ENCODE measurements around the gene PYY.
A peak's percentile ranks its signal among the peaks of the same experiment; 100 is the strongest.

The PYY gene

DNA sequence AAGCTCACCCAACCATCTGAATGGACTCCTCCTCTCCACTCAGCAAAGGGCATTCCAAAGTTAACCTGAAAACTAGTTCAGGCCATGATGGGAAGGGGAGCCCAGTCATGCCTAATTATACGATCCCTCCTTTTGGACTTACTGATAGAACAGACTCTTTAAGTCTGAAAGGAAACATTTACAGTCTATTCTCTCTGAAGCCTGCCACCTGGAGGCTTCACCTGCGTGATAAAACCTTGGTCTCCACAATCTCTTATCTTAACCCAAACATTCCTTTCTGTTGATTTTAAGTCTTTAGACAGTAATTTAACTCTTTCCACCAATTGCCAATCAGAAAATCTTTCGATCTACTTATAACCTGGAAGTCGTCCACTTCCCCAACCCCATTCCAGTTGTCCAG is 37.4 kb downstream of the PYY start:
- no peak for DNase-seq (ENCODE audit: low read depth)

DNA sequence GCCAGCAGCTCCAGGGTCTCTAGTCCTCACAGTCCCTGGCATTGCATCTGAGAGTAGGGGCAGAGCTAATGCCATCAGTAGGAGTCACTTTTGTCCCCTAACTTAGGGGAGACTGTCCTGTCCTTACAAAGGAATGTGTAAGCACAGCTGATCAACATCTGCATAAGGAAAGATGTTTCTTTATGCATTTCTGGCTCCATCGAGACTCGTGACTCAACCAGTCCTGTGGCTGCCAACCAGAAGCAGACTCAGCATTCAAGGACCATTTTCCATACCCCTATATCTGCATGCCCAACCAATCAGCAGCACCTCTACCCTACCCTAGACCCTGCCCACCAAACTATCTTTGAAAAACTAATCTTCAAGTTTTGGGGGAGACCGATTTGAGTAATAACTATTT is 38.2 kb downstream of the PYY start:
- no peak for DNase-seq (ENCODE audit: low read depth)

DNA sequence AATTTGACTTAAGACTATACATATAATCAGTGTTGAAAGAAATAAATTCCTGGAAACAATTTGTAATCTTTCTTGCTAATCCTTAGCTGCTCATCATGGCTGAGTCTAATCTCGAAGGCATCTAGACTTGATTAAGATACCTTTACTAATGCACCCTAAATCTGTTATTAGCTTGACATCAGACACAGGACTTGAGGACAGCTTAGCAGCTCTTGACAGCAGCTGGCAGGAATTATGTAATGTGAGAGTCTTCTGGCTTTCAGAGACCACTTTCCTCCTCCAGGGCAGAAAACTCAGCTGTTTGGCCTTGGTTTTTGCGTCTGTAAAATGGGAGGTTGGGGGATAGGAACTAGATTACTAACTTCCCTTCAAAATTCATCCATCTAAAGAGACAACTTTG is 39.3 kb downstream of the PYY start:
- DNase-seq (ENCODE audit: low read depth), result no peak

DNA sequence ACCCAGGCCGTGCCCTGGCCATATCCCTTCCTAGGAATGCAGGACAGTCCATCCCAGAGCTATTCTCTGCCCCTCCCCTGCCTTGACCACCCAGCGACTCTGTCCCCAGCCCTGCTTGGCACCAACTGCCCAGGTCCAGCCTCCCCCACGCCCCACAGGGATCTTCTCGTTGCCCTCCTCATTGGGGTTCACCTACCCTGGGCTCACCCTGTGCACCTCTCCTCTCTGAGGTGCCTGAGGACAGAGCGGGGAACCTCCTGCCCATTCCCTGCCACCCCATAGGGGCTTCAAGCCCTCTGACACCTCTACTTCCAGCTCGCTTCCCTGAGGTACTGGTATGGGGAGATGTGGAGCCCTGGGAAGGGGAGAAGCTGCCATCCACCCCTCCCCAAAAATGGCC is 40.2 kb downstream of the PYY start:
- DNase-seq (ENCODE audit: low read depth), result no peak

DNA sequence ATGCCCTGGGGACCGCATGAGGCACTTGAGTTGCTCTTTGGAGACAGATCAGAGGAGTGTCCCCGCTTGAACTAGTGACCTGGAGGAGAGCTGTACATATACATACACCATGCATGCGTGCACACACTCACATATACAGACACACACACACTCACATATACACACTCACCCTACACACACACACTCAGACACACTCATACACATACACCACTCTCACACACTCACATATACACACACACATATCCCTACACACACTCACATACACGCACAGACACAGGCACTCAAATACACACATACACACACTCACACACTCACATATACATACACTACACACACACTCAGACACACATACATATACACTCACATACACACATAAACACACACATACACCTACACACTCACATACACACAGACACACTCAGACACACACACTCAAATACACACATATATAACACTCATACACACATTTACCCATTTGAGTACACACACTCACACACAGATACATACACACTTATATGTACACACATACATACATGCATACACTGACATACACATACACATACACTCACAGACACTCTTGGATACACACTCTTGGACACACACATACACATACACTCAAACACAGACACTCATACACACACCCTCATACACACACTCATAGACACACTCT is 41.0 kb downstream of the PYY start:
- no peak for DNase-seq (ENCODE audit: low read depth)

DNA sequence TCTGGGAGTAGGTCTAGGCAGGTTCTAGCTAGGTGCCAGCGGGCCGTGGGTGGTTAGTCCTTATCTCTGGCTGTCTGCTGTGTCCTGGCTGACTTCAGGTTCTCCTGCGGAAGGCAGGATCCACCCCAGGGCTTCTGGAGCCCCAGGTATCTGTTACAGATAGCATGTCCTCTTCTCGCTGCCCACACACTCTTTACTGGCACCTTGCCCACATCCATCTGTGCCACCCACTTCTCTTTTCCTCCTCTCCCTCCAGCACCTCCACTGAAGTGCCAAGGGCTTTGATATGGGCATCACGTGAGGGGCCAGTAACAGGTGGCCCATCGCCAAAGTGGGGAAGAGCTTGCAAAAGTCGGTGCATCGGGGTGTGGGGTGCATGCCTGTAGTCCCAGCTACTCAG is 41.8 kb downstream of the PYY start:
- no peak for DNase-seq (ENCODE audit: low read depth)

DNA sequence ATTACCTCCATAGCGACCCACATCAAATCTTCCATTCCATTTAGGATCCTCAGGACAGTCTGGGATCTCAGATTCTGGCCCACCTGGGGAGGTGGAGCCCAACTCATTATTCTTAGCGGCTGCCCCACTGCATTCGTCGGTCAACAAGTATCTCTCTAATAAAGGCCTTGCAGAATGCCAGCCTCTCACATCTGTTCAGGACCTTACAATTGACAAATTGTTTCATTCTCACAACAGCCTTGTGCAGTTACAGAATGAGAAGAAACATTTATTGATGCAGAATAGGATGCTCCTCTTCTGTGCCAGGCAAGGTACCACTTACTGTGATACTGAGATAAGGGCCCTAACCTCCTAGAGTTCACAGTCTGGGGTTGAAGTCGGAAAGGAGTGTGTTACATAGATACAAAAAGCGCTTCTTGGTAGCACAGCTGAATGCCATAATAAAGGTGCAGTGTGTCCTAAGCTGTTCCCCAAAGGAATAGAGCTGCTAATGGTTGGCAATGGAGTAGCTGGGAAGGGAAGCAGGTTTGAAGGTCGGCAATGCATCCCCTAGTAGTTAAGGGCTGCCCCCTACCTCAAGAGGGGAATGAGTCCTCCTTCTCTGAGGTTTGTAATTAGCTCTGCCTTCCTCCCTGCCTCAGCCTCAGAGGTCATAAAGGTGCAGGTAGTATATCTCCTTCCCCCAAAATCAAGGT is 44.1 kb downstream of the PYY start:
- DNase-seq (ENCODE audit: low read depth), result no peak

DNA sequence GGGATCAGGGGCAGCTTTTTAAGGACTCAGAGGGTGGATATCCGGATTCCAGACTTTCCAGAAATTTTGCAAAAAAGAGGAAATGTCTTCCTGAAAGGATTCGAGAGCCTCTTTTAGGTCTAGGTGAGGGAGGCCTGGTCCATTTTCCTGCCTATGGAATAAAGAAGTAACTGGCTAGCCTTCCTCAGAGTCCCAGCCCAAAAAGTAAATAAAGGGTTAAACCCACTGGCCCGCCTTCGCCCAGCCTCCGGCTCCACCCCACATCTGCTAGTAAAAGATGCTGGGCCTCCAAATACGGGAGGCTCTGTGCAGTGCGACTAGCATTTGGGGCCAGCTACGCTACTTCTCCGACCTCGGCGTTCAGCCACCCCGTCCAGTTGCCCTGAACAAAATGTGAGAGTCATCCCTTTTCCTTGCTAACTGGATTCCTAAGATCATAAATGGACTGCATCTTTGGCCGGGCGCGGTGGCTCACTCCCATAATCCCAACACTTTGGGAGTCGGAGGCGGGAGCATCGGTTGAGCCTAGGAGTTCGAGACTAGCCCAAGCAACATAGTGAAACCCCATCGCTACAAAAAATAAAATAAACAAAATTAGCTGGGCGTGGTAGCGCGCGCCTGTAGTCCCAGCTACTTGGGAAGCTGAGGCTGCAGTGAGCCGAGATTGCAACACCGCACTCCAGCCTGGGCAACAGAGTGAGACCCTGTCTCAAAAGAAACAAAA is 45.6 kb downstream of the PYY start:
- peak; percentile 35 for DNase-seq (ENCODE audit: low read depth)

DNA sequence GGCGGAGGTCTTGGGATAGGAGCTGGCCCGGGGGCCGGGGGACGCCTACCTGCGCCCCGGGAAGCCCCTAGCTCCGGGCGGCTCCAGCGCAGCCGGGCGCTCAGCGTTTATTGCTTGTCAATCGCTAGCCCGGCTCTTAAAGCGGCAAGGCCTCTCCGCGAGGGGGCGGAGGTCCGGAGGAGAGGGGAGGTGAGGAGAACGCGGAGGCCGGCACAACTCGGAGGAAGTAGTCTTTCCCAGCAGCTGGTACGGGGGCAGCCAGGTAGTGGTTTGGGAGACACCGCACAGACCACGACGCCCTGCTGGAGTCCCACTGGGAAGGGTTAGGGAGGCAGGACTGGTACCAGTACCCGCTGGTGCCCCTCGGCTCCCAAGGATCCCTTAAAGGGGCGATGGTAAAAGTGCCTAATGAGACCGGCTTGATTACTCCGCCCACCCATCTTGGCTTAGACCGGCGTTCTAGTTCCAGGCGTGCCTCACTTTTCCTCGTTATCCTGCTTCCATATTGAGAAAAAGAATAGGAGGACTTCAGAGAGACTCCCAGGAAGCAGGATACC is 46.2 kb downstream of the PYY start, which contains the start of gene MPP2:
Gene MPP2, minus strand, starts transcription at position 112 of the 557 bp plus-strand sequence. CDS start 3,076 bp downstream, outside the sequence.
- DNase-seq (ENCODE audit: low read depth), result peak; percentile 46

DNA sequence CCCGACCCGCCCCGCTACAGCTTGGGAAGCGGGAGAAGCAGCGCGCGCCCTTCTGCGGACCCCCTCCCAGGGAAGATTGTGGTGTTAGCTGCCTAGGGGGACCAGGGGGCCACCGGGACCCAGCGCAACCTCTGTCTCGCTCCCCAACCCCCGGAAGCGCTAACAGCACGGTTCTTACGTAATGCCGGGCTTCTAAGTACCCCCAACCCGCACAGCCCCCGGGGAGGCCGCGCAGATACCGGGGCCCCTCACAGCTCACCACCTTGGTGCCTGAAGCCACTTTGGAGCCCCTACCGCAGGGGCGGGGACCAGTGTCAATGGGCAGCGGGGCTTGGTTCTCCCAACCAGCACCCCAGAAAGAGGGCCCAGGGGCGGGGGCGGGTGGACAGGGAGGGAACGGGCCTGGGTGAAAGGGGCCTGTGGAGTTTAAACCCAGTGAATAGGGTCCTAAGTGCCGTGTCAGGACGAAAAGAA is 46.8 kb downstream of the PYY start:
- DNase-seq (ENCODE audit: low read depth), result no peak

DNA sequence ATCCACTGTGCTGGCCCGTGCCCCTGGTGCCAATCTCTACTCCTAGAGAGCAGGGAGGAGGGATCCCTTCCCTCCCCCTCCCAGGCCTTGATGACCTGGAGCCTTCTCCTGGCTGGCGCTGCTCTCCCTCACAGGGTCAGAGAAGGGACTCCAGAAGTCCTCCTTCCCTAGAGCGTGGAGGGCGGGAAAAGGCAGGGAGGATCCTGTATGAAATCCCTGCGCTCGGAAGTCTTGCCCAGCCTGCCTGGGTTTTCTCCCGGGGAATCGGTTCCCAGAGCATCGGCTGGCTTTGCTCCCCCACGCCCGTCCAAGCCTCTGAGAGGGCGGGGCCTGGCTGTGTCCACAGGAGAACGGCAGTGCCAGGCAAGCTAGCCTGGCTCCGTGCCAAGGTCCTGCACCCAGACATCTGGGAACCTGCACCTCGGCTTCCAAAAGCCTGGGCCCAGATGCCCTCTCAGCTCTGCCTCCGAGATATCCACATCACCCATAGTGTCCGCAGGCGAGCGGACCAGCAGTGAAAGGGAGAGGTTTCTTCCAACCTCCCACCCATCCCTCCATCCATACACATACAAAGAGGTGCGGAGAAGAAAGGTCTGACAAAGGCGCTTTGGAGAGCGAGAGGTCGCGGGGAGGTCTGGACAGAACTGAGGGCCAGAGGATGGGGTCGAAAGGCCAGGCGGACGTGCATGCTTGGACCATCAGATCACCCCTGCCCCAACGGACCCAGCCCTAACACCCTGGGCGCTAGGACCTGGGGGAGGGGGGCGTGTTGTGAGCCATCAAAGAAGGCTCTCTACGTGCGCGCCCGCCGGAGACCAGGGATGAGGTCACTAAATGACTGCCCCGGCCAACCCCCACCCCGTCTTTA is 47.5 kb downstream of the PYY start:
- DNase-seq (ENCODE audit: low read depth), result no peak

DNA sequence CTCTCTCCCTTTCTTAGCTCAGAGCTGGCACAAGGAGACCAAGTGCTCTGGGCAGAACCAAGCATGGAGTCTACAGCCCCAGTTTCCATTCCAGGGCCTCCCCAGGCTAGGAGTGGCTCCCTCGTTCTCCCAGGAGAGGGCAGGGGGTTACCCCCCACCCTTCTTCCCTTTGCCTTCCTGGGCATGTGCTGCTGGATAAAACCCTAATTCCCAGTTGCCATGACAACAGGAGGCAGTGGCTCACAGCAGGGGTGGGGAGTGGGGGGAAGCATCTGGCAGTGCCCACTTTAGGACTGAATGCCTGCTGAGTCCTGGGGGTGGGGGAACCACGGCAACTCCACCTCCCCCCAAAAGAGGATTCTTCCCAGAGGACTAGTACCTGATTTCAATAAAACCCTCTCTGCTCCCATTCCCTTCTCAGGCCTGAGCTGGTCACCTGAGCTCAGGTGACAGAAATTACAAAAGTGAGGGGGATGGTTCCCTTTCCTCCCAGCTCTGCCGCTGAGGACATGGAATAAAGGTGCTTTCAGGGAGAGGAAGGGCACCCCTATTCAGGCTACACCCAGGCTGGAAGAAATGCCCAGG is 48.2 kb downstream of the PYY start:
- no peak for DNase-seq (ENCODE audit: low read depth)

Measured in T follicular helper cell (primary cell).